Measurements from ENCODE around the gene LETM1. TPM values are rescaled to one million over a fixed set of nuclear protein-coding genes. Genes with fewer than 3 reads are reported as not detected.

LETM1 gene
- total and polyA plus RNA-seq, 2 of the 13 experiments (the other 11 are each of a cell fraction or from before 2014, with no cell fraction given), result 9.7 to 41.6 TPM

DNA sequence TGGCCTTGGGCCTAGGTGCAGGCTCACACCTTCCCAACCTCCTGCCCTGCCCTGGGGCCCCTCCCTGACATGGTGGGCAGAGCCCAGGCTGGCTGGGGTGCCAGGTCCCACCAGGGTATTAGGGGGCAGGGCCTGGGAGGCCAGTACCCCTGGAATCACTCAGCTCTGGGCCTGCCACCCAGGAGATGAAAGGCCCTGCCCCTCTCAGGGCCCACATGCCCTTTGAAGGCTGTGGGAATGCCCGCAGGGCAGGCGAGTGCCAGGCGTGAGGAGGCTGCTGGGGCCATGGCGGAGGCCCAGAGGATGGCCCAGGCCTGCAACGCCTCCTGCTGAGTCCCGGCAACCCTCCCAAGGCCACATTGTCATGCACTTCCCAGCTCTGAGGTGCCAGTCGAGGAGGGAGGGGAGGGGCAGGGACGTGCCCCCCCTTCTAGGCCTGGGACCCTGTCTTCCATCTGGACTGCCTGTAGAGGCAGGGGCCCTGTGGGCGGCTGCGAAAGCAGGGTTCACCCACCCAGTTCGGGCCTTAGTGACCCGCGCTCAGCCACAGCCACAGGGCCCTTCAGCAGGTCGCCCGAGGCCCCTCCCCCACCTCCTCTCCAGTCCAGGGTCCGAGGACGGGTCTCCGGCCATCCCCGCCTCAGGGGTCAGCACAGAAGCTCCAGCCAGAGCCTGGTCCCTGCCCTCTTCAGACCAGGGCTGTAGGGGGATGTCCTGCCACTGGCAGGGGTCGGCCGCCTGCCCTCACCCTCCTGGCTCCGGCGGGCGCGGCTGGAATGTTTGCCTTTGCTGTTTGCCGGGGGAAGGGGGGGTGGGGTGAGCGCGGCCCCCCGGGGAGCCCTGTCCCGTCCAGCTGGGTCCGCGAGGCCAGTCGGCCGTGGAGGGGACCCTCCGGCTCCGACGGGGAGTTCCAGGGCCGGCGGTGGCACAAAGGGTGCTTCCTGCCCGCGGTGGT lies 89.6 kb downstream of the LETM1 start (continued):
- TF ChIP-seq, protein P1, sequence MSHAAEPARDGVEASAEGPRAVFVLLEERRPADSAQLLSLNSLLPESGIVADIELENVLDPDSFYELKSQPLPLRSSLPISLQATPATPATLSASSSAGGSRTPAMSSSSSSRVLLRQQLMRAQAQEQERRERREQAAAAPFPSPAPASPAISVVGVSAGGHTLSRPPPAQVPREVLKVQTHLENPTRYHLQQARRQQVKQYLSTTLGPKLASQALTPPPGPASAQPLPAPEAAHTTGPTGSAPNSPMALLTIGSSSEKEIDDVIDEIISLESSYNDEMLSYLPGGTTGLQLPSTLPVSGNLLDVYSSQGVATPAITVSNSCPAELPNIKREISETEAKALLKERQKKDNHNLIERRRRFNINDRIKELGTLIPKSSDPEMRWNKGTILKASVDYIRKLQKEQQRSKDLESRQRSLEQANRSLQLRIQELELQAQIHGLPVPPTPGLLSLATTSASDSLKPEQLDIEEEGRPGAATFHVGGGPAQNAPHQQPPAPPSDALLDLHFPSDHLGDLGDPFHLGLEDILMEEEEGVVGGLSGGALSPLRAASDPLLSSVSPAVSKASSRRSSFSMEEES (CRISPR knock-in tag; IDR thresholded peaks at IDR 0.05), result no peak
- peak; percentile 72 for TF ChIP-seq GATAD2A (CRISPR knock-in tag; IDR thresholded peaks at IDR 0.05)
- TF ChIP-seq BORCS8-MEF2B (CRISPR knock-in tag; IDR thresholded peaks at IDR 0.05), result peak; percentile 59; the same call in 1 of the 2 replicates
- no peak for TF ChIP-seq RBAK (CRISPR knock-in tag; IDR thresholded peaks at IDR 0.05)
- TF ChIP-seq RBM39 (IDR thresholded peaks at IDR 0.05; ENCODE audit: low read depth, low read length, poor library complexity, severe bottlenecking), result peak; percentile 58
- peak; percentile 74 for TF ChIP-seq TARDBP (CRISPR knock-in tag; IDR thresholded peaks at IDR 0.05)
- TF ChIP-seq ZNF703 (CRISPR knock-in tag; IDR thresholded peaks at IDR 0.05; ENCODE audit: borderline replicate concordance), result no peak; the same call in 1 of the 2 replicates
- peak; percentile 47 for TF ChIP-seq SAP130 (CRISPR knock-in tag; IDR thresholded peaks at IDR 0.05; ENCODE audit: low read depth)
- TF ChIP-seq CREM (IDR thresholded peaks at IDR 0.05), result peak; percentile 40; the same call in 1 of the 2 replicates
- TF ChIP-seq CREM (CRISPR knock-in tag; IDR thresholded peaks at IDR 0.05), result no peak
- TF ChIP-seq, protein P2, sequence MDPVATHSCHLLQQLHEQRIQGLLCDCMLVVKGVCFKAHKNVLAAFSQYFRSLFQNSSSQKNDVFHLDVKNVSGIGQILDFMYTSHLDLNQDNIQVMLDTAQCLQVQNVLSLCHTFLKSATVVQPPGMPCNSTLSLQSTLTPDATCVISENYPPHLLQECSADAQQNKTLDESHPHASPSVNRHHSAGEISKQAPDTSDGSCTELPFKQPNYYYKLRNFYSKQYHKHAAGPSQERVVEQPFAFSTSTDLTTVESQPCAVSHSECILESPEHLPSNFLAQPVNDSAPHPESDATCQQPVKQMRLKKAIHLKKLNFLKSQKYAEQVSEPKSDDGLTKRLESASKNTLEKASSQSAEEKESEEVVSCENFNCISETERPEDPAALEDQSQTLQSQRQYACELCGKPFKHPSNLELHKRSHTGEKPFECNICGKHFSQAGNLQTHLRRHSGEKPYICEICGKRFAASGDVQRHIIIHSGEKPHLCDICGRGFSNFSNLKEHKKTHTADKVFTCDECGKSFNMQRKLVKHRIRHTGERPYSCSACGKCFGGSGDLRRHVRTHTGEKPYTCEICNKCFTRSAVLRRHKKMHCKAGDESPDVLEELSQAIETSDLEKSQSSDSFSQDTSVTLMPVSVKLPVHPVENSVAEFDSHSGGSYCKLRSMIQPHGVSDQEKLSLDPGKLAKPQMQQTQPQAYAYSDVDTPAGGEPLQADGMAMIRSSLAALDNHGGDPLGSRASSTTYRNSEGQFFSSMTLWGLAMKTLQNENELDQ (CRISPR knock-in tag; IDR thresholded peaks at IDR 0.05; ENCODE audit: borderline replicate concordance), result no peak
- TF ChIP-seq MXI1 (IDR thresholded peaks at IDR 0.05; ENCODE audit: borderline replicate concordance, low read depth, low read length), result peak; percentile 9; the same call in 1 of the 3 replicates
- TF ChIP-seq, protein P3, sequence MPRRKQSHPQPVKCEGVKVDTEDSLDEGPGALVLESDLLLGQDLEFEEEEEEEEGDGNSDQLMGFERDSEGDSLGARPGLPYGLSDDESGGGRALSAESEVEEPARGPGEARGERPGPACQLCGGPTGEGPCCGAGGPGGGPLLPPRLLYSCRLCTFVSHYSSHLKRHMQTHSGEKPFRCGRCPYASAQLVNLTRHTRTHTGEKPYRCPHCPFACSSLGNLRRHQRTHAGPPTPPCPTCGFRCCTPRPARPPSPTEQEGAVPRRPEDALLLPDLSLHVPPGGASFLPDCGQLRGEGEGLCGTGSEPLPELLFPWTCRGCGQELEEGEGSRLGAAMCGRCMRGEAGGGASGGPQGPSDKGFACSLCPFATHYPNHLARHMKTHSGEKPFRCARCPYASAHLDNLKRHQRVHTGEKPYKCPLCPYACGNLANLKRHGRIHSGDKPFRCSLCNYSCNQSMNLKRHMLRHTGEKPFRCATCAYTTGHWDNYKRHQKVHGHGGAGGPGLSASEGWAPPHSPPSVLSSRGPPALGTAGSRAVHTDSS (CRISPR knock-in tag; conservative IDR thresholded peaks at IDR 0.05), result no peak
- TF ChIP-seq GATAD1 (CRISPR knock-in tag; IDR thresholded peaks at IDR 0.05), result no peak
- TF ChIP-seq SKI (IDR thresholded peaks at IDR 0.05; ENCODE audit: partially characterized antibody), result no peak
- TF ChIP-seq TBX2 (CRISPR knock-in tag; IDR thresholded peaks at IDR 0.05; ENCODE audit: borderline replicate concordance), result peak; percentile 70
- TF ChIP-seq ZNF879 (CRISPR knock-in tag; IDR thresholded peaks at IDR 0.05), result no peak
- peak; percentile 52; the same call in 1 of the 2 replicates for TF ChIP-seq SPEN (CRISPR knock-in tag; IDR thresholded peaks at IDR 0.05; ENCODE audit: low read depth)
- TF ChIP-seq IKZF1 (IDR thresholded peaks at IDR 0.05), result no peak
- TF ChIP-seq, protein P4, sequence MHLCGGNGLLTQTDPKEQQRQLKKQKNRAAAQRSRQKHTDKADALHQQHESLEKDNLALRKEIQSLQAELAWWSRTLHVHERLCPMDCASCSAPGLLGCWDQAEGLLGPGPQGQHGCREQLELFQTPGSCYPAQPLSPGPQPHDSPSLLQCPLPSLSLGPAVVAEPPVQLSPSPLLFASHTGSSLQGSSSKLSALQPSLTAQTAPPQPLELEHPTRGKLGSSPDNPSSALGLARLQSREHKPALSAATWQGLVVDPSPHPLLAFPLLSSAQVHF (CRISPR knock-in tag; IDR thresholded peaks at IDR 0.05), result no peak
- peak; percentile 16; the same call in 1 of the 2 replicates for TF ChIP-seq ZNF567 (CRISPR knock-in tag; IDR thresholded peaks at IDR 0.05; ENCODE audit: borderline replicate concordance)
- no peak; the same call in 1 of the 2 replicates for TF ChIP-seq MEIS2 (CRISPR knock-in tag; IDR thresholded peaks at IDR 0.05)
- TF ChIP-seq, protein P5, sequence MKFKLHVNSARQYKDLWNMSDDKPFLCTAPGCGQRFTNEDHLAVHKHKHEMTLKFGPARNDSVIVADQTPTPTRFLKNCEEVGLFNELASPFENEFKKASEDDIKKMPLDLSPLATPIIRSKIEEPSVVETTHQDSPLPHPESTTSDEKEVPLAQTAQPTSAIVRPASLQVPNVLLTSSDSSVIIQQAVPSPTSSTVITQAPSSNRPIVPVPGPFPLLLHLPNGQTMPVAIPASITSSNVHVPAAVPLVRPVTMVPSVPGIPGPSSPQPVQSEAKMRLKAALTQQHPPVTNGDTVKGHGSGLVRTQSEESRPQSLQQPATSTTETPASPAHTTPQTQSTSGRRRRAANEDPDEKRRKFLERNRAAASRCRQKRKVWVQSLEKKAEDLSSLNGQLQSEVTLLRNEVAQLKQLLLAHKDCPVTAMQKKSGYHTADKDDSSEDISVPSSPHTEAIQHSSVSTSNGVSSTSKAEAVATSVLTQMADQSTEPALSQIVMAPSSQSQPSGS (CRISPR knock-in tag; IDR thresholded peaks at IDR 0.05), result peak; percentile 46; the same call in 1 of the 2 replicates
